GM13976 (cell line): ENCODE results near the gene ENTREP1.

Source experiments
- DNase-seq: peaks from one replicate; pipeline ENCODE4 v3.0.0; 2012; ENCODE audit warnings: low spot score
- CTCF ChIP-seq: IDR thresholded peaks from 2 replicates; pipeline ENCODE4 v1.5.1; 2012; ENCODE audit warnings: borderline replicate concordance, mild to moderate bottlenecking; ENCODE audit not compliant: insufficient read depth; ENCODE audit errors: extremely low read depth, missing control alignments, control extremely low read depth
- in situ Hi-C: fragments of 300-500 bp; cut with MboI; formaldehyde crosslinking; loops from one replicate; pipeline ENCODE4 v1.12.0; 2022; ENCODE audit warnings: low sequenced_read_pairs, mixed read lengths, inconsistent platforms; ENCODE audit not compliant: unreplicated experiment

ENTREP1 gene

GRCh38 chr9:69411931-69412740 is 87.1 kb downstream of the ENTREP1 start:
- in situ Hi-C loops, result loop anchor here (25.0 kb wide), 1 partner anchor 500 kb away; no protein-coding TSS in a partner anchor
- TF ChIP-seq CTCF, result no peak
- no peak for DNase-seq

- in situ Hi-C loops, result loop anchor here (25.0 kb wide), 1 partner anchor 500 kb away; no protein-coding TSS in a partner anchor
- TF ChIP-seq CTCF, result no peak
- peak; percentile 47 for DNase-seq
These were observed 87.7 kb downstream of the ENTREP1 start for GRCh38 chr9:69412741-69413150.

GRCh38 chr9:69420611-69421270 is 95.7 kb downstream of the ENTREP1 start:
- in situ Hi-C loops, result loop anchor here (10.0 to 25.0 kb wide), 2 partner anchors 124 to 492 kb away; no protein-coding TSS in a partner anchor
- TF ChIP-seq CTCF, result no peak
- no peak for DNase-seq

- in situ Hi-C loops, result loop anchor here (10.0 to 25.0 kb wide), 2 partner anchors 123 to 490 kb away; no protein-coding TSS in a partner anchor
- peak; percentile 69 for TF ChIP-seq CTCF
- DNase-seq, result peak; percentile 78
These were observed 97.1 kb downstream of the ENTREP1 start for GRCh38 chr9:69421908-69422801.

- in situ Hi-C loops, result loop anchor here (10.0 kb wide), 1 partner anchor 120 kb away; no protein-coding TSS in a partner anchor
- TF ChIP-seq CTCF, result no peak
- no peak for DNase-seq
These were observed 100.3 kb downstream of the ENTREP1 start for GRCh38 chr9:69425136-69425801.
